HepG2 (cell line): ENCODE measurements around the gene TMEM204.

Experiments used
- ELF4 ChIP-seq: sonication (generic); formaldehyde crosslinking; IDR thresholded peaks from 2 replicates; pipeline ENCODE4 v1.5.0; 2020; ENCODE audit warnings: missing genetic modification reagents, mild to moderate bottlenecking, moderate library complexity, borderline replicate concordance
- FOXM1 ChIP-seq: sonication (generic); formaldehyde crosslinking; IDR thresholded peaks from 2 replicates; pipeline ENCODE4 v1.5.0; 2020; ENCODE audit warnings: missing genetic modification reagents
- RELA ChIP-seq: sonication (generic); formaldehyde crosslinking; IDR thresholded peaks from 2 replicates; pipeline ENCODE4 v1.4.0; 2020; ENCODE audit warnings: missing genetic modification reagents
- SPEN ChIP-seq: sonication (generic); formaldehyde crosslinking; IDR thresholded peaks from 2 replicates; pipeline ENCODE4 v1.5.1; 2020; ENCODE audit warnings: low read depth, mild to moderate bottlenecking, missing genetic modification reagents
- SRF ChIP-seq: IDR thresholded peaks from 2 replicates; pipeline ENCODE4 v1.6.1; 2011; ENCODE audit warnings: mild to moderate bottlenecking, low read depth, low read length, moderate library complexity
- ZNF510 ChIP-seq: sonication (generic); formaldehyde crosslinking; IDR thresholded peaks from 2 replicates; pipeline ENCODE4 v1.4.0; 2020; ENCODE audit warnings: low read depth, mild to moderate bottlenecking, missing genetic modification reagents
- TF ChIP-seq, protein P1 (sequence below): sonication (generic); formaldehyde crosslinking; IDR thresholded peaks from 2 replicates; pipeline ENCODE4 v1.5.0; 2020; ENCODE audit warnings: mild to moderate bottlenecking, missing genetic modification reagents, moderate library complexity

DNA sequence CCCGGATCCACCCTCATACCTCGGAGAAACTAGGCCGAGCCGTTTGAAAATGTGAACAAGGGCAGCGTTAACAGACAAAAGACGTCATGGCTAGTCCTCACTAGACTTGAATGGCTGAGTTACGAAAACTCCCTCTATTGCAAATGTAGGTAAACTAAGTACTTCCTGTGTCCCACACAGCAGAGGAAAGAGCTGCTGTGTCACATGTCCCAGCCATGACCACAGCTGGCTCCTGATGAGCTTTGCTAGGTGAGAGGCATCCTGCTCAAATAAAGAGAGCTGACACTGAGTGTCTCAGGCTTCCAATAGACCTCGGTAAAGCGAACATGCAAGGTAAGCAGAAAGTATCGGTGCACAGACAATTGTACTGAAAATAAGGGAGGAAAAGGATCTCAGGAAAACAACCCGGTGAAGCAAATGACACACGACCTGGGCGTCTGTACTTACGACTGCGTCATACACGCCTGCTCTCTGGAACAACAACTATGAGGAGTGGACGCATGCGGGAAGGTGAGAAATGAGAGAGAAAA, 26.0 kb downstream of the TMEM204 start:
- TF ChIP-seq, protein P1, sequence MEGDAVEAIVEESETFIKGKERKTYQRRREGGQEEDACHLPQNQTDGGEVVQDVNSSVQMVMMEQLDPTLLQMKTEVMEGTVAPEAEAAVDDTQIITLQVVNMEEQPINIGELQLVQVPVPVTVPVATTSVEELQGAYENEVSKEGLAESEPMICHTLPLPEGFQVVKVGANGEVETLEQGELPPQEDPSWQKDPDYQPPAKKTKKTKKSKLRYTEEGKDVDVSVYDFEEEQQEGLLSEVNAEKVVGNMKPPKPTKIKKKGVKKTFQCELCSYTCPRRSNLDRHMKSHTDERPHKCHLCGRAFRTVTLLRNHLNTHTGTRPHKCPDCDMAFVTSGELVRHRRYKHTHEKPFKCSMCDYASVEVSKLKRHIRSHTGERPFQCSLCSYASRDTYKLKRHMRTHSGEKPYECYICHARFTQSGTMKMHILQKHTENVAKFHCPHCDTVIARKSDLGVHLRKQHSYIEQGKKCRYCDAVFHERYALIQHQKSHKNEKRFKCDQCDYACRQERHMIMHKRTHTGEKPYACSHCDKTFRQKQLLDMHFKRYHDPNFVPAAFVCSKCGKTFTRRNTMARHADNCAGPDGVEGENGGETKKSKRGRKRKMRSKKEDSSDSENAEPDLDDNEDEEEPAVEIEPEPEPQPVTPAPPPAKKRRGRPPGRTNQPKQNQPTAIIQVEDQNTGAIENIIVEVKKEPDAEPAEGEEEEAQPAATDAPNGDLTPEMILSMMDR (CRISPR knock-in tag) = no peak
- TF ChIP-seq ZNF510 = no peak
- TF ChIP-seq RELA = no peak
- no peak for TF ChIP-seq FOXM1 (CRISPR knock-in tag)
- TF ChIP-seq SRF = no peak
- TF ChIP-seq ELF4 (CRISPR knock-in tag) = no peak
- no peak for TF ChIP-seq SPEN
